Endometrial microvascular endothelial cells (primary cell): ENCODE data around the gene ARMC7. TPM values are rescaled to one million over a fixed set of nuclear protein-coding genes. Genes with fewer than 3 reads are reported as not detected.

ENCODE experiments used
- in situ Hi-C: cut with HindIII; loops from 2 replicates; pipeline ENCODE4 v1.10.0; 2017; ENCODE audit warnings: low sequenced_read_pairs, low pct_unique_long_range_greater_than_20kb; ENCODE audit errors: inconsistent ontology term
- total RNA-seq: library from RNA; depleted of rRNA; stranded (reverse); fragments of >200 nt; gene quantifications from one replicate; pipeline ENCODE4 v1.2.3, GENCODE V29; 2015; ENCODE audit errors: inconsistent ontology term

Gene ARMC7
- 4.2 TPM for total RNA-seq

GRCh38 chr17:75109407-75110233 is at the start of gene ARMC7:
Gene ARMC7 (plus strand): TSS chr17:75109969. CDS start chr17:75110289, 320 bp downstream.
- in situ Hi-C loops: no loop called here

- in situ Hi-C loops: loop anchor here (25.0 kb wide), 1 partner anchor 152 kb away; the partner anchor contains the start of gene NUP85
These were observed 49.2 kb upstream of the ARMC7 start for GRCh38 chr17:75060434-75061054.

- in situ Hi-C loops: loop anchor here (25.0 kb wide), 1 partner anchor 151 kb away; the partner anchor contains the start of gene NUP85
These were observed 48.7 kb upstream of the ARMC7 start for GRCh38 chr17:75061055-75061438.

- in situ Hi-C loops: loop anchor here (25.0 kb wide), 1 partner anchor 151 kb away; the partner anchor contains the start of gene NUP85
These were observed 48.2 kb upstream of the ARMC7 start for GRCh38 chr17:75061618-75062017.

GRCh38 chr17:75063201-75063600 is 46.6 kb upstream of the ARMC7 start:
- in situ Hi-C loops: loop anchor here (25.0 kb wide), 1 partner anchor 149 kb away; the partner anchor contains the start of gene NUP85

GRCh38 chr17:75063626-75064025 is 46.1 kb upstream of the ARMC7 start:
- in situ Hi-C loops: loop anchor here (25.0 kb wide), 1 partner anchor 149 kb away; the partner anchor contains the start of gene NUP85

- in situ Hi-C loops: loop anchor here (25.0 kb wide), 1 partner anchor 148 kb away; the partner anchor contains the start of gene NUP85
These were observed 45.7 kb upstream of the ARMC7 start for GRCh38 chr17:75064040-75064439.

- in situ Hi-C loops: loop anchor here (25.0 kb wide), 1 partner anchor 148 kb away; the partner anchor contains the start of gene NUP85
These were observed 45.3 kb upstream of the ARMC7 start for GRCh38 chr17:75064460-75064859.

- in situ Hi-C loops: loop anchor here (25.0 kb wide), 1 partner anchor 147 kb away; the partner anchor contains the start of gene NUP85
These were observed 44.8 kb upstream of the ARMC7 start for GRCh38 chr17:75064867-75065561.

GRCh38 chr17:75065562-75066151 is 44.1 kb upstream of the ARMC7 start:
- in situ Hi-C loops: loop anchor here (25.0 kb wide), 1 partner anchor 147 kb away; the partner anchor contains the start of gene NUP85

- in situ Hi-C loops: loop anchor here (25.0 kb wide), 1 partner anchor 144 kb away; the partner anchor contains the start of gene NUP85
These were observed 41.9 kb upstream of the ARMC7 start for GRCh38 chr17:75067856-75068255.

GRCh38 chr17:75068750-75069149 is 41.0 kb upstream of the ARMC7 start:
- in situ Hi-C loops: loop anchor here (25.0 kb wide), 1 partner anchor 144 kb away; the partner anchor contains the start of gene NUP85

GRCh38 chr17:75069783-75070182 is 40.0 kb upstream of the ARMC7 start:
- in situ Hi-C loops: loop anchor here (25.0 kb wide), 1 partner anchor 143 kb away; the partner anchor contains the start of gene NUP85

- in situ Hi-C loops: loop anchor here (25.0 kb wide), 1 partner anchor 141 kb away; the partner anchor contains the start of gene NUP85
These were observed 38.1 kb upstream of the ARMC7 start for GRCh38 chr17:75071478-75072271.

GRCh38 chr17:75072909-75073308 is 36.9 kb upstream of the ARMC7 start:
- in situ Hi-C loops: loop anchor here (25.0 kb wide), 1 partner anchor 139 kb away; the partner anchor contains the start of gene NUP85

- in situ Hi-C loops: loop anchor here (25.0 kb wide), 1 partner anchor 139 kb away; the partner anchor contains the start of gene NUP85
These were observed 36.1 kb upstream of the ARMC7 start for GRCh38 chr17:75073618-75074047.

GRCh38 chr17:75074532-75074931 is 35.2 kb upstream of the ARMC7 start:
- in situ Hi-C loops: loop anchor here (25.0 kb wide), 1 partner anchor 138 kb away; the partner anchor contains the start of gene NUP85
